GM21723 (cell line): ENCODE data around the gene NBDY.
"Not testable (repeated sequence)": the region's sequence is repeated elsewhere in the genome, so short reads cannot be mapped to it uniquely, and the experiment has no call there.

ENCODE experiments used
- ATAC-seq: cut with Tn5 transposase; IDR thresholded peaks from one replicate; pipeline ENCODE4 v1.9.1; 2021; ENCODE audit warnings: mild to moderate bottlenecking, moderate library complexity; ENCODE audit not compliant: unreplicated experiment

Gene NBDY

DNA sequence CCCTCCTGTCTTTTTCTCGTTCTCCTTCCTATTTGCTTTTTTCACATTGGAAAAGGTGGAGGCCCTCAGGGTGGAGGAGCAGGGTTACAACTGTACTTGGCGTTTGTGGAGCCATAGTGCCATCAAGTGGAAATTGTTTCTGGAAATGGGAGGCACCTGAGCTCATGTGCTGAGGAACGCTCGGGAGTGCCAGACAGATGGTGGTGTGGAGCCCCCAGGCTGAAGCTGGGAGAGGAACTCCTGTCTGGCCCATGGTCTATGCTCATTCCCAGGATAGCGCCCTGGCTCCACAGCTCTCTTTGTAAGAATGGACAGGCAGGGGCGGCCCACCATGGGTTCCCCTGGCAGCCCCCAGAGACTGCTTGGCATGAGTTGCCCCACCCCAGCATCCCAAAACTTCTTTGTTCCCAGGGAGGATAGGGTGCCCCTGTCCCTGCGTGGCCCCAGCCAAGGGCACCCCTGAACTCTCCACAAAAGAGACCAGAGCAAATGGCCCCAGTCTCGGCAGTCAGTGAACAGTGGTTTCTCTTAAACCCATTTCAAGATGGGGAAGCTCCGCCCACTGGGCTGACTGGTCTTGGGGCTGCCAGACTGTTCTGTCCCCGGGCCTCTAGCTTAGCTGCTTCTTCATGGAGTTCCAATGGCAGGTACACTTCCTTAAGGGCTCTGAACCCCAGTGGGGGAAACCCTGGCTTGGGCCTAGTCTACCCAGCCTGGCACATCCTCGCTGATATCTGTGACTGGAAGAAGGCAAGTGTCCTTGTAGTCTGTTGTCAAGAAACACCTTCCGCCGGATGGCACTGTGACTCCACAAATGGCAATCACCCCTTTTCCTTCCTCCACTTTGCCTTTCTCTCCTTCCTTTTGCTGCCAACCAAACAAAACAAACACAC, 70.1 kb downstream of the NBDY start:
- no peak for ATAC-seq

DNA sequence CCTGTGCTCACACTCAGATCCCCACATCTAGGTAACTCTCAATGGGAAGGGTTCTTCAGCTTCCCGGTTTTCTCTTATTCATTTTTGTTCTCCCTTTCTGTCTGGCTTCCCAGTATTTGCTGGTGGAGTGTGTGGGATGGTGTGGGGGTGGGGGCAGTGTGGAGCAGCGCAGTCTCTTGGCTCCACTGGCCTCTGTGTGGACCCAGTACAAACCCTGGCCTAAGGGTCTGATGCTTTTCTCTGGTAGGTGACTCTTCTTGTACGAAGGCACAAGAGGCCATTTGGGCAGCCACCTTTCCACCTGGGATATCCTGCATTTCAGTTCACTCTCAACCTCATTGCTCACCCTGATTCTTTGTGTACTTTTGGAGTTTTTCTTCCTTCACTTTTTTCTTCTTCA, 71.3 kb downstream of the NBDY start:
- ATAC-seq, result no peak

GRCh38 chrX:56800801-56801200, 71.8 kb downstream of the NBDY start:
- no peak for ATAC-seq

- no peak for ATAC-seq
Observed at GRCh38 chrX:56802428-56802827, 73.4 kb downstream of the NBDY start.

GRCh38 chrX:56802921-56803849, 74.1 kb downstream of the NBDY start:
- ATAC-seq, result peak; percentile 80

GRCh38 chrX:56803850-56804681, 75.0 kb downstream of the NBDY start:
- ATAC-seq, result peak; percentile 8

- ATAC-seq, result no peak
Observed at GRCh38 chrX:56804867-56805266, 75.8 kb downstream of the NBDY start.

- no peak for ATAC-seq
Observed at GRCh38 chrX:56805399-56805798, 76.4 kb downstream of the NBDY start.

DNA sequence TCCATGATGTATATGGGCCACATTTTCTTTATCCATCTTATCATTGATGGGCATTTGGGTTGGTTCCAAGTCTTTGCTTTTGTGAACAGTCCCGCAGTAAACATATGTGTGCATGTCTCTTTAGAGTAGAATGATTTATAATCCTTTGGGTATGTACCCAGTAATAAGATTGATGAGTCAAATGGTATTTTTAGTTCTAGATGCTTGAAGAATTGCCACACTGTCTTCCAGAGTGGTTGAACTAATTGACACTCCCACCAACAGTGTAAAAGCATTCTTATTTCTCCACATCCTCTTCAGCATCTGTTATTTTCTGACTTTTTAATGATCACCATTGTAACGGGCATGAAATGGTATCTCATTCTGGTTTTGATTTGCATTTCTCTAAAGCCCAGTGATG, 77.1 kb downstream of the NBDY start:
- ATAC-seq, result not testable (repeated sequence)

DNA sequence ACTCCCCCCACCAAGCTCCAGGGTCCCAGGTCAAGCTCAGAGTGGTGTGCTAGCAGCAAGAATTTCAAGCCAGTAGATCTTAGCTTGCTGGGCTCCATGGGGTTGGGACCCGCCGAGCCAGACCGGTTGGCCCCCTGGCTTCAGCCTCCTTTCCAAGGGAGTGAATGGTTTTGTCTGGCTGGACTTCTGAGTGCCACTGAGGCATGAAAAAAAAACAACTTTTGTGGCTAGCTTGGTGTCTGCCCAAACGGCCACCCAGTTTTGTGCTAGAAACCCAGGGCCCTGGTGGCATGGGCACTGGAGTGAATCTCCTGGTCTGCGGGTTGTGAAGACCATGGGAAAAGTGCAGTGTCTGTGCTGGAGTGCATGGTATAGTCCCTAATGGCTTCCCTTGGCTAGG, 82.6 kb downstream of the NBDY start:
- ATAC-seq, result no peak

GRCh38 chrX:56812515-56813105, 83.6 kb downstream of the NBDY start:
- ATAC-seq, result peak; percentile 98

GRCh38 chrX:56813318-56813837, 84.3 kb downstream of the NBDY start:
- ATAC-seq, result peak; percentile 45

DNA sequence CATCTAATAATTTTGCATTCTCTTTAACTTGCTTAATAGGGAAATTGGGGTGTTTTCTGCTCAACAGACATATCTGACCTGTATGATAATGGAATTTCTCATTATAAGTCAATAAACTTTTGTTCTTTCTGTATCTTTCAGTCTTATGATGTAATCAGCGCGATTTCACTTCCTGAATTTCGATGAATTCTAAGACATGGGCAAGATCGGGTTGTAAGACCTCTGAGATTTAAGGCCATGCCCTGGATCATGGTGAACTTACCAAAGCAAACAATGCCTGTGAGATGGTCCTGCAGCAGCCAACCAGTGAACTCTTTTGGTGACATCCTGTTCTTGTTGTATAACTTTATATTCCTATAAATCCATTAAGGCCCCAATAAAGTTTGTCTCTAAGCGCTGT, 88.1 kb downstream of the NBDY start:
- no peak for ATAC-seq

DNA sequence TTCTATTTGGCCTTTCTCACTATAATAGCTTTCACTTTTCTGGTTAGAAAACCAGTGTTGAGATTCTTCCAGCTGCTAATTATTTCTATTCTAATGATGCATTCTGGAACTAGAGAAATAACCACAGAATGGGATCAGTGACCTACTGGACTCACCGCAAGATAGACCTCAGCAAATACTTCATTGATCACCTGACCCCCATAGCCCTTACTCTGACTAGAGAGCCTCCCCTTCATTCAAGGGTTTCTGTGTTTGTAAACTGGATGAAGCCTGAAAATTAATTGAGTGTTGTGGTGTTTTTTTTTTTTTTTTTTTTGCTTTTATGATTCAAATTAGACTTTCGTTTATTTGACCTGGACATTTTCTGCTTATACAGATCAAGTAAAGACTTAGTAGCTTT, 97.0 kb downstream of the NBDY start:
- ATAC-seq, result no peak

DNA sequence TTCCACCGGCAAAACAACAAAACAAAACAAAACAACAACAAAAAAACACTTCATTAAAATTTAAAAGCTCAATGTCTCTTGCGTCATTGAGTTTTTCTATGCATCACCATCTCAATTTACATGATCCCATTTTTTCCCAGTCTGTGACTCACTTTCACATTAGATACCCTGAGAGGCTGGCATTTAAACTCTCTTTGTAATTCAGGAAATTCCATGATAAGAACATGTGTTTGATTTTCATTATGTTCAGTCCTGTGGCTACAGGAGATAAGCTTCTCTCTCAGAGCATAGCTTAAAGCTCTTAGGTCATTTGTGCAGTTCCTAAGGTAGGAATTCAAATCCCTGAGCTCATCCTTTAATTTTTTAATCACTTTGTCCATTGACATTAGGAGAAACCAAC, 104.6 kb downstream of the NBDY start:
- ATAC-seq, result no peak

GRCh38 chrX:56853436-56853835, 124.4 kb downstream of the NBDY start:
- no peak for ATAC-seq

DNA sequence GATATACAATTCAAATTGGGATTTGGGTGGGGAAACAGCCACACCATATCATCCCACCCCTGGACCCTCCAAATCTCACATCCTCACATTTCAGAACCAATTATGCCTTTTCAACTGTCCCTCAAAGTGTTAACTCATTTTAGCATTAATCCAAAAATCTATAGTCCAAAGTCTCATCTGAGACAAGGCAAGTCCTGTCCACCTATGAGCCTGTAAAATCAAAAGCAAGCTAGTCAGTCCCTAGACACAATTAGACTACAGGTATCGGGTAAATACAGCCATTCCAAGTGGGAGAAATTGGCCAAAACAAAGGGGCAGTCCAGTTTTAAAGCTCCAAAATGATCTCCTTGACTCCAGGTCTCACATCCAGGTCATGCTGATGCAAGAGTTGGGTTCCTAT, 128.0 kb downstream of the NBDY start:
- ATAC-seq, result no peak

- no peak for ATAC-seq
Observed at GRCh38 chrX:56860888-56861287, 131.8 kb downstream of the NBDY start.
